Islet precursor cell (in vitro differentiated cells): Measurements from ENCODE around the gene SKAP2.

Experiments
- DNase-seq: peaks from one replicate; pipeline ENCODE4 v3.0.0-alpha.2; 2018

The SKAP2 gene

DNA sequence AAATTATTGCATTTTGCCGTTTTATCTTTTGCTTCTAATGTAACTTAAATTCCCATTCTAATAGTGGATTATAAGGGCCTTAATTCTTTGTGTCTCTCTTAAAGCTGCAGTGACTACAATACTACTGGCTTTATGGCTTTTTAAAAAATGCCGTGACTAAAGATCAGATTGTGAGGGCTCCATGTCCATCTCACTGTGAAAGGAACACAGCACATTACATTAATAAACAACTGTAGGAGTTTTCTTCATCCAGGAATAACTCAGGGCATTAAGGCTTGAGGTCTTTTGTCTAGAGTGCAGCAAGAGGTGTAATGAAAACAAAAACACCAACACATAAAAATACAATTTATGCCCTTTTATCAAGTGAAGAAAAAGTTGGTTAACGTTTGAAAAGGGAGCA, 205.3 kb downstream of the SKAP2 start:
- no peak for DNase-seq

DNA sequence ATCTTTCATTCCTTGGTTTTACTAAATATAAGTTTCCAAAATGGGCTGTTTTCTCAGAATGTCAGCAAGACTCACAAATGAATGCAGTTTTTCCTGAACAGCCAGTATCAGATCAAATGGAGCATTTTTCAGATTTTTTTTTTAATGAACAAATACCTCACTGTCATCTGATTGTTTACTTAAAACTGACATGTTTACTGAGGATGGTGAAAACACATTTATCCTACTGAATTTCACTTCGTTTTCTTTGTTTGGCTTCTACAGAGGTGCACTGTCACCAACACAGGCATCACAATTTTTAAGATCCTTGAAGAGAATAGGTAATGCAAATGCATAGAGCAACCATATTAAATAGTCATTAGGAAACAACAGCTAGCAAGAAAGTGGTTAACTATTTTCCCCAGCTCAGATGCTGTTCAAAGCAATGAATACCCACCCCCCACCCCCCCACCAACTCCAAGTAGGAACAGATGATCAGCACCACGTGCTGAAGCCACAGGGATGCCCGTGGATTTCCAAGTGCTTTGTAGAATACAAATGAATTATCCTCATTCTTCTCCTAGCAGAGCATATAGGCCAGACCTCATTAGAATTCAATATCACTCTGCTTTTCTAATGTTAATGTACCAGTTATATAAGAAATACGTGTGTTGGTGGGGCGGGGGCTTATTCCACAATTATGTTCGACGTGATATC, 205.9 kb downstream of the SKAP2 start:
- no peak for DNase-seq

DNA sequence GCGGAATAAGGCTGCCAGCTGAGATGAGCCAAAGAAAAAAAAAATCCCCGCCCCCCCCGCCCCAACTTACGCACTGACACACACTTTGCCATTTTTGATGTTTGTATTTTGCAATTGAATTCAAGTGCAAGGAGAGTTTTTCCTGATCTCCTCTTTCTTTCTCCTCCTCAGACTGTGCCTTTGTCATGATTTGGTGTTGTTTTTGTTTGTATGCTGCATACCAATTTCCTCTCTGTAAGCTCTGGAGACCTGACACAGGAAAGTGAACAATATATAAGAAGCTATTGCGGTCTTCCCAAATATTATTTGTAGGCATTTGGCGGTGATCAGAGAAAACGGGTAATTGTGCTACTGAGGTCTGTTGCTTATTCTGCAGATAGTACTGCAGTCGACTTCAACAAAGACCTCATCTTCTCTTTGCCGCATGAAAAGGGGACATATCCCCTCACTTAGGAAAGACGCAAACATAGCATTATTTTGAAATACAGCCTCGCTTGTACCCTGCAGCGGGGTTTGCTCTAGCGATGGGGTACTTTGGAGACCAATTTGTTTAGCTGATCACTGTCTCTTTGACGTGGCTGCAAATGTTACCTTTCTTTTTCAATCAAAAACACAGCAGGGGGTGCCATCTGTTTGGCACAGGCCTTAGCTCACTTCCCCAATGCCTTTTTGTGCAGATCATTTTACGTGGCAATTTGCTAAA, 206.6 kb downstream of the SKAP2 start:
- no peak for DNase-seq

DNA sequence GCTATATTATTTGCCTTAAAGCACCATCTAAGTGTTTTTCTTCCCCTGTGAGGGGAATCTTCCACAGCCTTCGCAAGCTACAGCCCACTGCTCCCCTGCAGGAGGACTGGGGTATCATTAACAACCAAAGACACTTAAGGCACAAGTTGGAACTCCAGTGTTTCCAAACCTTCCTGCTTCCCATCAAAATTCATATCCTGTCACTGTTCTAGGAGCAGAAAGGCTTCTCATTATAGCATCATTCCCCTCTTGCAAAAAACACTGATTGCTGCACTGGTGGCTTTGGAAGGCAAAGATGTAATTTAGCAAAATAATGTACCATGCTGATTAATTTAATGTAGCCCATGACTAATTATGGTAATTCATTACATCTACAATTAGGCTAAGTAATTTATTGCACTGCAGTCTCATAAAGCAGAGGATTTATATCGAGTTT, 207.2 kb downstream of the SKAP2 start:
- no peak for DNase-seq

DNA sequence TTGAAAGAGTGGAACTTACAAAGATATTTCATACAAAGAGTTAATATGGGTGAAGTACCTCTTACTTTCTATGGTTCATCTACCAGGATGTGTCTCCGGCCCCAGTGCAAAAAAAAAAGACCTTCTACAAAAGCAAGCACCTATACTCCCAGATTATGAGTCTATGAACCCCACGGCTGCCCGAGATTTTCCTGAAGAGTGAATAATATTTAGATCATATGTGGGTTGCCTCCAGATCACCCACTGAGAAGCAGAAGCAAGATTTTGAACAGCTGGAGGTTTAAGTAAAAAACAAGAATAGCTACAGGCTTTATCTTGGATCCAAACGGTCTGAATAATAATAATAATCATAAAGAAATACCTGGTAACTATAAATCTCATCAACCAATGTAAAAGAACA, 207.7 kb downstream of the SKAP2 start:
- no peak for DNase-seq

DNA sequence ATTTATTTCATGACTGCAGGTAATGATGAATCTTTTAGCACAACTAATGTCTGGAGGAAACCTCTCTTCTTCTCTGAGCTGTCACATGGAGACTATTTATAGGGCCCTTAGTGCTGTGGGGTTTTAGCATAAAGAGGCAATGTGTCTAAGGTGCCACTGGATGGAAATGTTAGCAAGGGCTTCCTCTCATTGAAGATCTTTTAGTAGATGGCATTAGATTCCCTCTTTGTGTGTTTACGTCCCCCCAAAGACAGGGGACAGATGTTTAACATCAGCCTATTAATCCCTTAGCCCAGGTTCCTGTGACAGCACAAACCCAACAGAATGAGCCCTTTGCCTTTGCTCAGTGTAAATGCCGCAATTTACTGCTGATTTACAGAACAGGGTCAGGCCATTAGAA, 208.6 kb downstream of the SKAP2 start:
- DNase-seq, result no peak

DNA sequence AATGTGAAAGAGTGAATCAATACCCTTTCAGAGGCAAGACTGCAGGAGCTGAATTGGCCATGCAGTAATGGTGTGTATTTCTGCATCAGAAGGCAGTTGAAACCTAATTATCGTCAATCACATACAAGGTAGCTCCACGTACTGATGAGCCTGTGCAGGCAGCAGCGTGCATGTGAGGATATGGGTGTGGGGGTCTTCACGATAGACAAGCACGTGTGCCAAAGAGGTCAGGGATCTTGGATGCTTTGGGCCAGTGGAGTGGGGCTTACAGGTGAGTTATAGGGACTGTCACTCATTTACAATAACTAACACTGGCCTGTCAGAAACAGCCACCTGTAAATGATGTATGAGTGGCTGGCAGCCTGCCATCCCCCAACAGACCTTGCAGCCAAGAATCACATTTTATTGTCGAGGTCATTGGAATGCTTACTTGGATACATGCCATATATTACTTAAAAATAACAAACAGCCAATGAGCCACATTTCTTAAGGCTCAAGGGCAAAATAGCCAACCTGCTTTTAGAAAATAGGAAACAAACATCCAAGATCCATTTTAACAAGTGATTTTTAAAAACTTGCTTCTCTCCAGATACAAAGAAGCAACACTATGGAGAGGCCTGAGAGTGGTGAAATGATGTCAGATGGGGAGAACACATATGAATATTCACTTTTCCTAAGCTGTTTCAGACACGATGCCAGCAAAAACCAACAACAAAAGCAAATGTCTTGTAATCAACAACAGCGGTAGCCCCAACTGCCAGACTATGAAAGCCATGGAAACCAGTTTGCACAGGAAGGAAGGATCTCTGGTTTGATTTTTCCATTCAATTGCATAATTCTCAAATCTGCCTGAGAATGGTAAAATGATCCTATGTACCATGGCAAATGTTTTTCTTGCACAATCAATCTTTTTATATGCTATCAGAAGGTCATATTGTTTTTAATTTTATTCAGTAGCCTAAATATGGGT, 210.7 kb downstream of the SKAP2 start:
- no peak for DNase-seq

DNA sequence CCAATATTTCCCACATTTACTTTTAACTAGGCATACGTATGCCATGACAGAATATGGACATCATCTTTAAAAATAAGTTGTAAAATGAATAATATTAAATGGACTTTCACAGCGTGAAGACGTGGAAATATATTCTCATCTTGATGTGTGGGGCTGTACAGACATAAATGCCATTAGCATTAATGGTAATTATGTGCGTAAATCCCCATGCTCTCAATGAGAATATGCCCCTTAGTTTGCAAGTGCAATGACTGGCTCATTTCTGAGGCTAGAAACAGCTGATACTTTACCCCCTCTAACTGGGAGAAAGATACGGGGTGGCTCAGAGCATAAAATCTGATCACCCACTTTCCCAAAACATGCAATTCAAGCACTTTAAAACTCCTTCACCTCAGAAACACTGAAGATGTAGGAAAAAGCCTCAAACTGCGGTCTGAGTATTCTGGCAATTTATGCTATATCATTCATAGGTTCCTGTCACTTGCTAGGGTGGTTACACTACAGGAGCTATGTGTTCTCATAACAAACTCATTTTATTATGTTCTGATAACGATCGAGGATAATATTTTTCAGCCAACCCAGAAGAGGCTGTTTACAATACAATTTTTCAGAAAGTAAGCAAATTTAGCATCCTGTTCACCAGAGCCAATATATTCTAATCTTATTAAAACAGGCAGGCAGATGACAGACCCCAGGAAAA, 211.8 kb downstream of the SKAP2 start:
- no peak for DNase-seq

DNA sequence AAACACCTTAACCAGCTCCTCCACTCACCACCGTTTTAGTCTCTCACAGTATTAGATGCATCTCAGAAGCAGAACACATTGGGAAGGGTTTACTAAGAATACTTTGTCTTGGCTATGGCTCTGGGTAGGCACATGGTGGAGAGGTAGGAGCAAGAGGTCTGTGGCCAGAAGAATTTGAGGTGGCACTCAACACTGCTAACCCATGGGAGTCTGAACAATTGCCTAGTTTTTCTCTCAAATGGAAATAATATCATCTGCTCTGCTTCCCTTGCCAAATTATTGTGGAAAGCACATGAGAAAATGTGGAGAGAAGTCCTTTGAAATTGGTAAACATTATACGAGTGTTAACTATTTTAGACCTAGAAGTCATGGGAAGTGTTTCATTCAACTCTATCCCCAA, 214.3 kb downstream of the SKAP2 start:
- no peak for DNase-seq

DNA sequence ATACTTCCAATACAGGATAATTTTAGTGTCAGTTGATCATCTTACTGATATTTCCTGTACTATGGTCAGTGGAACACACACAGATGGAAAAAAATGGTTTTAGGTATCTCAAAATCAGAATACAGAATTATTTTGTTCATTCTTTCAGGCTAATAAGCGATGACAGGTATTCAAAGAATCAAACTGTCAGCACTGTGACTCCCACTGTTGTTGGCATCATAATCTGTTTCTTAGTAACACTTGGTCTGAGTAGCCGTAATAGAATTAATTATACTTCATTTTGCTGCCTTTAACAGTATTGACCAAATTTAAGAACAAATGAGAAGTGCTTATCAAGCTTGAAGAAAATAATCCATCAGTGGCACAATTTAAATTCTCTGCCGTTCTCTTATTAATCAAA, 215.0 kb downstream of the SKAP2 start:
- DNase-seq, result no peak

DNA sequence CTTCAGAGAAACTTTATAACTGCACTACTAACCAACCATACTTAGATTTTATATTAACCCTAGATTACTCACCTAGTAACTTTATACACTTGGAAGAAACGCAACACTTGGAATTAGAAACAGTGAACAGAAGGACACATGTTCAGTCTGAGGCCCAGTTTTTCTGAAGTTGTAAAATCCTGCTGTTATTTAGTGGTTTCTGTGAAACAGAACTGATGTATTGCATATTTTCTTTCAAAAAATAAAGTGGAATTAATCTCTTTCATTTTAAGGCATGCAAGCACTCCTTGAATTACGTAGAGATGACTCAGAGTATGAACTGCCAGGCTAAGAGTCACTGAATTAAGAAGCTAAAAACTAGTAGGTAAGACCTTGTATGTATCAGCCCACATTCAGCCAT, 215.8 kb downstream of the SKAP2 start:
- DNase-seq, result no peak

DNA sequence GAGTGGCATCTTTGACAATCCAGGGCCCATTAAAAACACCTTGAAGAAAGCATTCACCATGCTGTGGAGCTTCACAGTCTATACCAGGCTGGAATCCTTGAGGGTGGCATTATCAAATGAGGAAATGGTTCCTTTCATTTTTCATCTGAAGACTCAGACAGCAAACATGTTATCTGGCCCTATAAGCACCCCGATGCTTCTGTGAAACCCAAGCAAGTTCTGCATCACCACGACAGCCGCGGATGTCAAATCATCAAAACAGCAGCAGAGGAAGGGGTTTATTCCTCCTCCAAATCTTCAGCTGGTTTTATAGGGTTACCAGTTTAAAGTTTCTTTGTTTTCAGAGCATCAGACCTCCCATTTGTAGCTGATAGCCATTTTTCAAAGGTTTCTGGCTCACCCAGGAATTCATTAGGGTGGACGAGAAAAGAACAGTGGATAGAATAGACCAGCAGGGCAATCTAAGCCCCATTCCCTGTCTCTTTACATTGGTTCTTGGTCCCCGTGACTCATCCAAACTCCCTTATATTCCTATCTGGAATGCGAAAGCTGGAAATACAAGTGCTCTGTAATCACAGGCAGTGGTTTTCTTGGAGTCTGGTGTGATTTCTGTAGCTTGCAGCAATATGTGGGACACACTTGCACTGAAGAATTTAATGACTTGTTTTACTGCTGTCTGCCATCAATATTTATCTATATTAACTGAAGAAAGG, 217.9 kb downstream of the SKAP2 start:
- no peak for DNase-seq

DNA sequence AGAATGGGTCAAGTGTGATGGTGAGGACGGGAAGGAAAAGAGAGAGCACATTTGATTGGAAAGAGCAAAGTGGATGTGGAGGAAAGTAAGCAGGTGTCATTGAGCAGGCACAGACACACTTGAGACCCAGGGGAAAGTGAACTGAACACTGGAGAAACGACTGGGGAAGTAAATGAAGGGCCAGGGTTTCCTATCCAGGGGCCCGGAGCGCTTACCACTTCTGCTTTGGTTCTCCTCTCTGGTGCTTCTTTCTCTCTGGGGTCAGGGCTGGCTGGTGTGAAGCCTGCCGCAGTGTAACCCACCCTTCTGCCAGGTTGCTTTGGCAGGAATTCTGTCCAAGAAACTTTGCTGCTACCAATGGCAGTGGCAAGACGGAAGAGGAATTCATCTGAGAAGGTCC, 219.3 kb downstream of the SKAP2 start:
- no peak for DNase-seq

DNA sequence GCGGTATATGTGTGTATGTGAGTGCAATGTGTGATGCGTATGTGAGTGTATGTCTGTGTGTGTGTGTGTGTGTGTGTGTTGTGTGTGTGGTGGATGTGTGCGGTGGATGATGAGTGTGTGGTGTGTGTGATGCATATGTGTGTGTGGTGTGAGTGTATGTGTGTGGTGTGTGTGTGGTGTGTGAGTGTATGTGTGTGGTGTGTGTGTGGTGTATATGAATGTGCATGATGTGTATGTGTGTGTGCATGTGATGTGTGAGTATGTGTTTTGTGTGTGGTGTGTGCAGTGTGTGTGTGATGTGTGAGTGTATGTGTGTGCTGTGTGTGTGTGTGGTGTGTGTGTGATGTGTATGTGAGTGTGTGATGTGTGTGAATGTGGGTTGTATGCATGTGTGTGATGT, 222.0 kb downstream of the SKAP2 start:
- no peak for DNase-seq

DNA sequence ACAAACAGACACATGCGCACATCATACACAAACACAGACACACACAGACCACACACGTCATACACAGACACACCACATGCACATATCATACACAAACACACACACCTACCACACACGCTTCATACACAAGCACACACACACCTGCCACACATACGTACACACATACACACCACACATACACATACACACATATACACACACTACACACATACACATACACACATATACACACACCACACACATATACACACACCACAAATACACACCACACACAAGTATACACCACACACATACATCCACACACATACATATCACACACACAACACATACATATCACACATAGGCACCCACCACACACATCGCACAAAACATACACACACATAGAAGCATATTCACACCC, 224.7 kb downstream of the SKAP2 start:
- DNase-seq, result no peak

DNA sequence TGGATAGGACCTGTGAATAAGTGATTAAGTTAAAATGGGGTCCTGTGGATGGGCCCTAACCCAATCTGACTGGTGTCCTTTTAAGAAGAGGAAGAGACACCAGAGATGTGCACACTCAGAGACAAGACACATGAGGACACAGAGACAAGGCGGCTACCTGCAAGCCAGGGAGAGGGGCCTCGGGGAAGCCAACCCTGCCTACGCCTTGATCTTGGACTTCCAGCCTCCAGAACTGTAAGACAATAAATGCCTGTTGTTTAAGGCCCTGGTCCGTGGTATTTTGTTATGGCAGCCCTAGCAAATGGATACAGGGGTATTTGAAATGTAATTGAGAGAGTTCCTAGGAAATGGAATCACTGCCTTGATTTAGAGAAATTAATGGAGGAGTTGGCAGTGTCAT, 225.3 kb downstream of the SKAP2 start:
- no peak for DNase-seq

DNA sequence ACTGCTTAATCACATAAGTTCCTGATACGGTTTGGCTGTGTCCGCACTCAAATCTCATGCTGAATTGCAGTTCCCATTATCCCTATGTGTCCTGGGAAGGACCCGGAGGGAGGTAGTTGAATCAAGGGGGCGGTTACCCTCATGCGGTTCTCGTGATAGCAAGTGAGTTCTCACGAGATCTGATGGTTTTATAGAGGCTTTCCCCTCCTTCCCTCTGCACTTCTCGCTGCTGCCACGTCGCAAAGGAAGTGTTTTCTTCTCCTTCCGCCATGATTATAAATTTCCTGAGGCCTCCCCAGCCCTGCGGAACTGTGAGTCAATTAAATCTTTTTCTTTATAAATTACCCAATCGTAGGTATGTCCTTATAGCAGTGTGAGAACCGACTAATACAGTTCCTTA, 226.2 kb downstream of the SKAP2 start:
- no peak for DNase-seq

DNA sequence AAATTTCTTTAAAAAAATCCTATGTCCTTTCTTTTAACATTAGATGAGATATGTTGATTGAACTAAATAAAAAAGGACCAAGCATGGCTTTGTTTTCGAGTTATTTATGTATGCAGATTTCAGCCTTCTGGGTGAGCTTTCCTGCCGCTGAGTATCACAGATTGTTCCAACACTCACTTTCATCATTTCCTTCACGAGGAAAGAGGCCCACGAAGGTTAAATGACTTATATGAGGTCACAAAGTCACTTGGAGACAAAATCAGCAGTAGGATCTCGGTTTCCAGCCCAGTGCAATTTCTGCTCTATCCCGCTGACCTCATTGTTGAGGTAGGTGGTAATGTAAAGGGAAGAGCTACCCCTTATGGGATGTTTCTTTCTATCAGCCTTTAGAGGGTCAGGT, 226.8 kb downstream of the SKAP2 start:
- DNase-seq, result no peak

DNA sequence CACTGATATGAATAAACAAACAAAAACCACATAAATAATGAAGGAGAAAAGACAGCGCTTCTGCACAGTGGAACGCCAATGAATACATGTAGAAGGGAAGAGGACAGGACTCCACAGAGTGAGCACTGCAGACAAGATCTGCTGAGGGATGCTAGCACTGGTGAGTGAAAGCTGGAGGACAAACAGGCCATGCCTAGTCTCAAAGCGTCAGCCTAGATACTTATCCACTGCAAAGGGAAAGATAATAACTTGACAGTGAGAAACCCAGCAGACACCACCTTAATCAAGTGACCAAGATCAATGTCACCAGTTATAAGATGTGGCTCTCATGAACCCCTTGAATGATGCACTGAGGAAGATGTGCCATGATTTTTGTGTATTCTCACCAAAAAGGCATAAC, 227.6 kb downstream of the SKAP2 start:
- DNase-seq, result no peak

DNA sequence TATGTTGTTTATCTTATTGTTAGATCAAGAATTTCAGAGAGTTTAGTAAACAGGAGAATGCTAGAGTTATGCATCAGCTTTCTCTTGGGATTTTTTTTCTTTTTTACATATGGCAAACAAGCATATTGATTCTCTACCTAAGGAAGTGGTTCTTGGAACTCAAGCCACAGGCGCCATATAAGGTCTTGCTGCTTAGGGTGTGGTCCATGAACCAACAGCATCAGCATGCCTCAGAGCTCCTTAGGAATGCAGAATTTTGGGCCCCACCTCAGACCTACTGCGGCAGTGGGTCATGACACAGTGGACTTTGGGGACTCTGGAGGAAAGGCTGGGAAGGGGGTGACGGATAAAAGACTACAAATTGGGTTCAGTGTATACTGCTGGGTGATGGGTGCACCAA, 230.8 kb downstream of the SKAP2 start:
- no peak for DNase-seq

DNA sequence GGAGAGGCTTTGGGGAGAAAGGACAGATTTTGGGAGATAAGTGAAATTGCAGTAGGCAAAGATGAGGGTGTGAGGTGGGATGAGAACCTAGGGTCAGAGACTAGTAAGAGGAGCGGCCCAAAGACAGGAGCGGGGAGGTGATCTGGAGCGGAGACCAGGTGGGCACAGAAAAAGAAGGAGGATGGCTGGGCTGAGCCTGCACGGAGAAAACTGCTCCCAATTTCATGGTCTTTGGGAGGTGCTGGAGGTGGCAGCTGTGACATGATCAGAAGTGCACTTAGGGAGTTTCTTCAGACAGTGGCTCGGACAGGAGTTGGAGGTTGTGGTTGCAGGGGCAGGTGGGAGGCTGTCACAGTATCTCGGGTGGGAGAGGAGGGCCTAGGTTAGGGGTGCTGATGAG, 232.8 kb downstream of the SKAP2 start:
- no peak for DNase-seq

DNA sequence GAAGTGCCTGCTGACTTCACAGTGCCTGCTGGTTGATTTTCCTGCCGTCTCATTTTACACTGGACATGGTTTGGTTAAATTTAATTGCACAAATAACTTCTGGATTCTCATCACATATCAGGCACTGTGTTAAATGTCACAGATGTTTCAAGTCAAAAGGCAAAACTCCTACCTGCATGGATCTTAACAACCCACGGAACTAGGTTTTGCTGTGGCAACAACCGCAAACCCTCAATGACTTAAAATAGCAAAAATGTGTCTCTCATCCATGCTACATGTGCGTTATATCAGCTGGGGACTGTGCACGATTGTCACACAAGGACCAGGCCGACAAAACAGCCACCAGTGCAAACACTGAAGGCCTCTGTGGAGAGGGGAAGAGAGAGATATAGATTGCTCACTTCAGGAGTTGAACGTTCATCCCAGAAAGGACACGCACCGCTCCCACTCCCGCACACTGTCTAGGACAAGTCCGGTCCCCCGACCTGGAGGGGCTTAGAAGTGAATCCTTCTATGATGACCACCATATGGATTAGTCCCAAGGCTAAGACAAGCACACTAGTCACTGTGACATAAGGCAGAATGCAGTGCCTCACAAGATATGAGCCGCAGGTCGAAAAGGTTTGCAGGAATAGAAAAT, 233.3 kb downstream of the SKAP2 start:
- no peak for DNase-seq
